Measurements from ENCODE around the gene SPPL3. TPM values are rescaled to one million over a fixed set of nuclear protein-coding genes. Genes with fewer than 3 reads are reported as not detected.

The SPPL3 gene
- total RNA-seq, 1 donor: 10.9 TPM

GRCh38 chr12:120862664-120863063 is 41.5 kb downstream of the SPPL3 start:
- Histone ChIP-seq H3K4me3 (ENCODE audit: insufficient read depth, low read length) (no peak overlapping the region), H4K20me1 (ENCODE audit: insufficient read depth, low read length) (peaks cover 35% of the 10 kb centered on the region), H3K36me3 (ENCODE audit: insufficient read depth, low read length) (no peaks in the 10 kb centered on the region), H3K4me1 (ENCODE audit: insufficient read depth, low read length) (peaks cover 12% of the 10 kb centered on the region), H3K27ac (ENCODE audit: low read depth, low read length) (no peak overlapping the region), H3K27me3 (ENCODE audit: insufficient read depth, low read length) (no peaks in the 10 kb centered on the region), H3K4me2 (ENCODE audit: insufficient read depth, low read length) (no peak overlapping the region), H2AFZ (ENCODE audit: low read length) (no peak overlapping the region), H3K79me2 (ENCODE audit: insufficient read depth, low read length) (peaks cover 75% of the 10 kb centered on the region), H3K9me3 (ENCODE audit: low read depth, low read length) (no peaks in the 10 kb centered on the region)
- TF ChIP-seq CTCF (IDR thresholded peaks at IDR 0.05; ENCODE audit: extremely low read depth, low read depth, low read length): no peak
- no peak for DNase-seq (ENCODE audit: insufficient read length, low spot score, missing footprints)

GRCh38 chr12:120861074-120861795 is 42.9 kb downstream of the SPPL3 start:
- no peaks in the 10 kb centered on the region for H3K36me3 ChIP-seq (ENCODE audit: insufficient read depth, low read length)
- no peak overlapping the region for H3K4me3 ChIP-seq (ENCODE audit: insufficient read depth, low read length)
- no peak for TF ChIP-seq CTCF (IDR thresholded peaks at IDR 0.05; ENCODE audit: extremely low read depth, low read depth, low read length)
- no peak overlapping the region for H2AFZ ChIP-seq (ENCODE audit: low read length)
- H3K4me2 ChIP-seq (ENCODE audit: insufficient read depth, low read length): no peak overlapping the region
- peaks cover 73% of the 10 kb centered on the region for H3K79me2 ChIP-seq (ENCODE audit: insufficient read depth, low read length)
- no peaks in the 10 kb centered on the region for H3K27me3 ChIP-seq (ENCODE audit: insufficient read depth, low read length)
- no peaks in the 10 kb centered on the region for H3K9me3 ChIP-seq (ENCODE audit: low read depth, low read length)
- H4K20me1 ChIP-seq (ENCODE audit: insufficient read depth, low read length): peaks cover 36% of the 10 kb centered on the region
- peaks cover 9% of the 10 kb centered on the region for H3K4me1 ChIP-seq (ENCODE audit: insufficient read depth, low read length)
- H3K27ac ChIP-seq (ENCODE audit: low read depth, low read length): no peak overlapping the region
- DNase-seq (ENCODE audit: insufficient read length, low spot score, missing footprints): no peak

- Histone ChIP-seq H2AFZ (ENCODE audit: low read length) (no peak overlapping the region), H3K9me3 (ENCODE audit: low read depth, low read length) (no peaks in the 10 kb centered on the region), H3K79me2 (ENCODE audit: insufficient read depth, low read length) (peaks cover 67% of the 10 kb centered on the region), H3K4me1 (ENCODE audit: insufficient read depth, low read length) (peaks cover 4% of the 10 kb centered on the region), H3K4me3 (ENCODE audit: insufficient read depth, low read length) (no peak overlapping the region), H3K36me3 (ENCODE audit: insufficient read depth, low read length) (no peaks in the 10 kb centered on the region), H4K20me1 (ENCODE audit: insufficient read depth, low read length) (peaks cover 37% of the 10 kb centered on the region), H3K27ac (ENCODE audit: low read depth, low read length) (no peak overlapping the region), H3K4me2 (ENCODE audit: insufficient read depth, low read length) (no peak overlapping the region), H3K27me3 (ENCODE audit: insufficient read depth, low read length) (no peaks in the 10 kb centered on the region)
- no peak for DNase-seq (ENCODE audit: insufficient read length, low spot score, missing footprints)
- TF ChIP-seq CTCF (IDR thresholded peaks at IDR 0.05; ENCODE audit: extremely low read depth, low read depth, low read length): no peak
These were observed 45.7 kb downstream of the SPPL3 start for GRCh38 chr12:120858306-120859088.

- no peak for DNase-seq (ENCODE audit: insufficient read length, low spot score, missing footprints)
- H3K27ac ChIP-seq (ENCODE audit: low read depth, low read length): no peak overlapping the region
- H3K4me2 ChIP-seq (ENCODE audit: insufficient read depth, low read length): no peak overlapping the region
- peaks cover 10% of the 10 kb centered on the region for H3K4me1 ChIP-seq (ENCODE audit: insufficient read depth, low read length)
- peak; percentile 41 for TF ChIP-seq CTCF (IDR thresholded peaks at IDR 0.05; ENCODE audit: extremely low read depth, low read depth, low read length)
- H3K27me3 ChIP-seq (ENCODE audit: insufficient read depth, low read length): no peaks in the 10 kb centered on the region
- H3K79me2 ChIP-seq (ENCODE audit: insufficient read depth, low read length): peaks cover 65% of the 10 kb centered on the region
- H3K4me3 ChIP-seq (ENCODE audit: insufficient read depth, low read length): no peak overlapping the region
- H4K20me1 ChIP-seq (ENCODE audit: insufficient read depth, low read length): peaks cover 34% of the 10 kb centered on the region
- no peak overlapping the region for H2AFZ ChIP-seq (ENCODE audit: low read length)
- no peaks in the 10 kb centered on the region for H3K9me3 ChIP-seq (ENCODE audit: low read depth, low read length)
- H3K36me3 ChIP-seq (ENCODE audit: insufficient read depth, low read length): no peaks in the 10 kb centered on the region
These were observed 47.2 kb downstream of the SPPL3 start for GRCh38 chr12:120856980-120857379.

Data from osteoblast (primary cell).